ENCODE measurements around the gene IER3IP1.

- TF ChIP-seq POLR2AphosphoS5 (IDR thresholded peaks at IDR 0.05; ENCODE audit: low read depth, low read length) (no peak), SIN3A (IDR thresholded peaks at IDR 0.05; ENCODE audit: borderline replicate concordance, insufficient read depth, low read length) (no peak), TAF1 (IDR thresholded peaks at IDR 0.05; ENCODE audit: borderline replicate concordance, insufficient read depth, low read length) (no peak), REST (IDR thresholded peaks at IDR 0.05; ENCODE audit: insufficient read depth in 1 of 2, low read depth in 2 of 2, low read length in 2 of 2) (no peak)
These were observed 12.9 kb downstream of the IER3IP1 start for GRCh38 chr18:47163241-47163640.

Data from PFSK-1 (cell line).